ENCODE data around the gene FGFRL1.
"Not testable (repeated sequence)": the region's sequence is repeated elsewhere in the genome, so short reads cannot be mapped to it uniquely, and the experiment has no call there.

The FGFRL1 gene

GRCh38 chr4:993111-994029 is 18.1 kb upstream of the FGFRL1 start, which contains the start of gene SLC26A1:
SLC26A1 (minus strand) TSS chr4:993404; CDS start chr4:991703, 1,701 bp downstream.
- DNase-seq: no peak

GRCh38 chr4:995311-996026 is 16.0 kb upstream of the FGFRL1 start:
- no peak for DNase-seq

DNA sequence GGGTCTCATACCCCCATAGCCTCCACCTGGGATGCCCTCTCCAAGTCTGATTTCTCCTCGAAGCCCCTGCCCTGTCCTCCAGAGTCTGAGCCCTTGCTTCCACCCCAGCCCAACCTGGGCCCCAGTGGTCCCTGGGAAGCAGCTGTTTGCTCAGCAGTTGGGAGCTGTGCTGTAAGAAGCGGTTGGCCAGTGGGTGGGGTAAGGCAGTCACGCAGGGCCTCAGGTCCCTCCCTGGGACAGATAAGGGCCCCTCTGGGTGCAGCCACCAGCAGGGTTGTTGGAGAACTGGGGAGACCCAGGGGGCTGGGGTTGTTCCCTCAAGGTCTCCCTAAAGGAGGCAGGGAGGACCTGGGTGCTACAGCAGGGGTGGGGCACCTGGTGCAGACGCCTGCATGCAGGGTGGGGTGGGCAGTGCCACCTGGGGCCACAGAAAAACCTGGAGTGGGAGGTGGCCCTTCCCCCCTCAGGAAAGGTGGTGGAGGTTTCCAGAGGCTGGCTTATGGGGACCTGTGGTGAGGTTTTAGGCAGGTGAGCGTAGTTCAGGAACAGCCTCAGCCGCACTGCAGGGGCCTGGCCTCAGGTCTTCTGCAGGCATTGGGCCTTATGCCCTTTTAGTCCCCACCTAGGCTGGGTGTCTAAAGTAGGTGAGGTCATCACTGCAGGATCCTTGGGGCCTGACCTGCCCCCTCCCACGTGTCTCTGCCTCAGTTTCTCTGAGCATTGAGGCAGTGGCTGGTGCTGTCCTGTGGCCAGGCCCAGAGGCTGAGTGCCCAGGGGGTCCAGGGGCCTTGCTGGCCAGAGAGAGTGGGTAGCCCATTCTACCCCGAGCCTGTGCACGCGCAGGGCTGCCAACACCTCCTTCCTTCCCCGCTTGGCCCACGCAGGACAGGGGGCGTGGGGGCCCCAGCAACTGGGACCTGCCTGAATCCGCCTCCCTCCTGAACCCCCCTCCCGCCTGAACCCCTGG is 15.1 kb upstream of the FGFRL1 start:
- DNase-seq: no peak

DNA sequence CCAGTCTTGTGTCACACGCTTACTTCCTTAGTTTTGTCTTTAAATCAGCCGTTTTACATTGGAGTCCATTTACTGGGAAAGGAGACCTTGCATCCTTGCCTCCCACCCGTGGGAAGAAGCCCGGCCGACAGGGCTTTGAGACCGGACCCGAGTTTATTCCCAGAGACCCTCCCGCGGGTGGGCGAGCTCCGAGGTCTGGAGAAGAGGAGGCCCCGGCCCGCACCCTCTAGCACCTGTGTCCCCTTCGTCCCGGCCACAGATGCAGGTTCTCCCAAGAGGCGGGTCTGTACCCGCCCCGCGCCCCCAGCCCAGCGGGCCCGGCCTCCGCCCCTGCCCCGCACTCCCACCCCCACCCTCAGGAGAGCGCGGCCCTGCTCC is 14.4 kb upstream of the FGFRL1 start:
- no peak for DNase-seq

GRCh38 chr4:997375-998071 is 13.9 kb upstream of the FGFRL1 start:
- no peak for DNase-seq

DNA sequence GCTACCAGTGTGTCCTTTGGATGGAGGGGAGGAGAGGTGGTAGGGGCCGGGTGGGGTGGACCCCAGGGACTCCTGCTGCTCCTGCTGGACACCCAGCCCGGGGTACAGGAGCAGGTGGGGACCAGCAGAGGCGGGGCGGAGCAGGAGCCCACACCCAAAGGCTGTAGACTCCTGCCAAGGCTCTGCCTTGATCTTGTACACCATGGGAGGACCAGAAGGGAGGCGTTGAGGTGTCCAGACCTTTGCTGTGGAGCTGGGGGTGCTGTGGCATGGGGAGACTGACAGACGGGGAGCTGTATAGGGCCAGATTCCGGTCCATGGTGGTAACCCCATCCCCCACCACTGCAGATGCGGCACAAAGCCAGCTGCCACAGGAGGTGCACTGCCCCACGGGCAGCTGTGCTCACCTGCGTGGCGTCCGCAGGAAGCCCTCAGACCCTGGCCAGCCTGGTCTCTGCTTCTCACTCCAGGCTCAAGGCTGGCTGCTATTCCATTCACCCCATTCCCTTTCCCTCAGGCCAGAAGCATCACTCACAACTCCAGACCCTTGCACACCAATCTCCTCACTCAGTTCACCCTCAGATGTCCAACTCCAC is 13.2 kb upstream of the FGFRL1 start:
- no peak for DNase-seq

GRCh38 chr4:999240-999863 is 12.1 kb upstream of the FGFRL1 start:
- not testable (repeated sequence) for DNase-seq

GRCh38 chr4:999882-1000425 is 11.5 kb upstream of the FGFRL1 start:
- DNase-seq: no peak

GRCh38 chr4:1000686-1001260 is 10.7 kb upstream of the FGFRL1 start:
- DNase-seq: no peak

- no peak for DNase-seq
Measured at GRCh38 chr4:1001561-1002130, 9.8 kb upstream of the FGFRL1 start.

DNA sequence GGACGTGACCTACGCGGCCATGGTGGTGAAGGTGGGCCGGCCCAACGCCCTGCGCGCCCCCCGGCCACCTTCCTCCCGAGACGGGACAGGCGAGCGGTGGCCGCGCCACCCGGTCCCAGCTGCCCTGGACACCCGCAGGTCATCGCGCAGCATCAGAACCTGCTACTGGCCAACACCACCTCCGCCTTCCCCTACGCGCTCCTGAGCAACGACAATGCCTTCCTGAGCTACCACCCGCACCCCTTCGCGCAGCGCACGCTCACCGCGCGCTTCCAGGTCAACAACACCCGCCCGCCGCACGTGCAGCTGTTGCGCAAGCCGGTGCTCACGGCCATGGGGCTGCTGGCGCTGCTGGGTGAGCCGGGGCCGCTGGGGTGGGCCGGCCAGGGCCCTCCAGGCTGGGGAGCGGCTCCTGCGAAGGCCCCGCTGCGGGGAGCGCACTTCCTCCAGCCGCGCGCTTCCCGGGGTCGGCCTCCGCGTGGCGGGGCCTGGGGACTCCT is 9.2 kb upstream of the FGFRL1 start:
- no peak for DNase-seq

DNA sequence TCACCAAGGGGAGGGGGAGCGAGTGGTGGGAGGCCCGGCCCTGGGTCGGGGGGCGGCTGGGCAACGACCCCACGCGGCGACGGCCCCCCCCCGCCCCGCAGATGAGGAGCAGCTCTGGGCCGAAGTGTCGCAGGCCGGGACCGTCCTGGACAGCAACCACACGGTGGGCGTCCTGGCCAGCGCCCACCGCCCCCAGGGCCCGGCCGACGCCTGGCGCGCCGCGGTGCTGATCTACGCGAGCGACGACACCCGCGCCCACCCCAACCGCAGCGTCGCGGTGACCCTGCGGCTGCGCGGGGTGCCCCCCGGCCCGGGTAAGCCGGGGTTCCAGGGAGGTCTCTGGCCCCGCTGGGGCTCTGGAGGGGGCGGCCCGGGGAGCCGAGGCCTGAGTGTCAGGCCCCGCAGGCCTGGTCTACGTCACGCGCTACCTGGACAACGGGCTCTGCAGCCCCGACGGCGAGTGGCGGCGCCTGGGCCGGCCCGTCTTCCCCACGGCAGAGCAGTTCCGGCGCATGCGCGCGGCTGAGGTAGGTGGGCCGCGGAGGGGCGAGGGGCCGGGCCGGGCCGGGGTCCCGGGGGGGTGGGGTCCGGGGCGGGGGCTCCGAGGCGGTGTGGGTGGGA is 8.7 kb upstream of the FGFRL1 start:
- no peak for DNase-seq

- DNase-seq: no peak
Measured at GRCh38 chr4:1003271-1004070, 8.0 kb upstream of the FGFRL1 start.

- no peak for DNase-seq
Measured at GRCh38 chr4:1004071-1004418, 7.4 kb upstream of the FGFRL1 start.

DNA sequence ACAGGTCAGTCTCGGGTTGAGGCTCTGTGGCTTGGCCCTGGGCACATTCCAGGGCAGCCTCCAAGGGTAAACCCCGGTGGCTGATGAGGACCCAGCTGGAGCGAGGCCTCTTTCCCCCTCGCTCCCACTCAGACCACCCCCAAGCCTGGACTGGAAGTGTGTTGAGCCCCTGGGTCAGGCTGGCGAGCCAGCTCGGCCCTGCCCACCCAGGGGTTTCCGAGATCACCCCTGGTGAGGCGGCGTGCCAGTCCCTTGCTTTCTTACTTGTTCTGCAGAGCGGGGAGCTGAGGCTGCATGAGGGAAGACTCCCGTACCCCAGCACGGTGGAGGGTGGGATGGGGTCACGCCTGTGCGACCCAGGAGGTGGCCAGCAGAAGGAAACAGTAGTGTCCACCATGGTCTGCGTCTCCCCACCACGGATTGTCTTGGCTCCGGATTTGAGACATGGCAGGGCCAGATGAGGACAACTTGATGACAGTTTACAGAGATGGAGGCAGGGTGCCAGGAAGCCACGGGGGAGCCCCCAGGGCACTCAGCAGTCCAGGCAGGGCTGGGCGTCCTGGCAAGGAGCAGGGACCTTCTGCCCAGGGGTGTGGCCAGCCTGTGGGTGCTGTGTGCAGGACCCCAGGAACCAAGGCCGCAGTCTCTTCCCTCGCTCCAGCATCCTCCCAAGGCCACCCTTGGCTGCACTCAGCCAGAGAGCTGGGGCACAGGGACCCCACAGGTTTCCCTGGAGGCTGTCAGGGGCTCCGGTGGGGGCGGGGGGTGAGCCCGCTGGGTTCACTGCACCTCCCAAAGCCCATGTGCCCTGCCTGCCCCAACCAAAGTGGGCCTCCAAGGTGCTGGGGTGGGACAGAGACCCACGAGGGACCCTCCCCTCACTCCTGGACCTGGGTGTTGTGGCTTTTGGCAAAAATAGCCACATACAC is 6.6 kb upstream of the FGFRL1 start:
- DNase-seq: no peak

GRCh38 chr4:1006856-1007255 is 4.6 kb upstream of the FGFRL1 start:
- DNase-seq: no peak

DNA sequence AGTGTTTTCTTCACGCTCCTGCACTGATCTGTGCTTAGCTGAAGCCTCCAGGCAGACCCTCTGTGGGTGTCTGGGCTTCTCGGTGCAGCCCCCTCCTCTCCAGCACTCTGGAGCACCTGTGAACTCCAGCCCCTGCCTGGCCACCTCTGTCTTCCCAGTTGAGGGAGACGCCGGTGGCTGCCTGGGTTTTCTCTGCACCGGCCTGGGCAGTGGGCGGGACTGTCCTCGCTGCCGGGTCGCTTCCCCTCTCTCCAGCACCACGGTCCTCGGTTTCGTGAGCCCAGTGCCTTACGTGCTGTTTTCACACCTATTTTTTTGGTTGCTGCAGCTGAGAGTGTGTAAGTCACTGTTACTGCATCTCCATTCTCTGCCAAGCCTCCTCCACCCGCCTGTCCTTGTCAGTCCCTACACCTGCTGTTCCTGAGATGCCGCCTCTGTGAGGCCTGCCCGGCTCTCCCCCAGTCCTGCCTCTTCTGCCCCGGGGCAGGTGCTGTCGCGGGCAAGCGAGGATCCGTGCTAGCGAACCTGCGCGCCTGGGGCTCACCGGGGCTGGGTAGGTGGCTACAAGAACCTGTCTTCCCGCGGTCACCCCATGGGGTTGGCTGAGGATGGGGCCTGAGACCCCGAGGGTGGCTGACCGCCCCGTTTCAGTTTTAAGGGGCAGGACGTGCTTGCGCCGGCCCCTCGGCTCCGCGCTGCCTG is 2.4 kb upstream of the FGFRL1 start:
- DNase-seq: no peak

All from NCI-H1105 treated with DMSO at 0.1 percent for 48 hours (cell line).